ENCODE results near the gene PGA5. TPM values are rescaled to one million over a fixed set of nuclear protein-coding genes. Genes with fewer than 3 reads are reported as not detected.
A peak's percentile ranks its signal among the peaks of the same experiment; 100 is the strongest.

The PGA5 gene
- total and polyA plus RNA-seq, 9 of the 15 experiments (the other 6 are each of a cell fraction or from before 2014, with no cell fraction given), result not detected

DNA sequence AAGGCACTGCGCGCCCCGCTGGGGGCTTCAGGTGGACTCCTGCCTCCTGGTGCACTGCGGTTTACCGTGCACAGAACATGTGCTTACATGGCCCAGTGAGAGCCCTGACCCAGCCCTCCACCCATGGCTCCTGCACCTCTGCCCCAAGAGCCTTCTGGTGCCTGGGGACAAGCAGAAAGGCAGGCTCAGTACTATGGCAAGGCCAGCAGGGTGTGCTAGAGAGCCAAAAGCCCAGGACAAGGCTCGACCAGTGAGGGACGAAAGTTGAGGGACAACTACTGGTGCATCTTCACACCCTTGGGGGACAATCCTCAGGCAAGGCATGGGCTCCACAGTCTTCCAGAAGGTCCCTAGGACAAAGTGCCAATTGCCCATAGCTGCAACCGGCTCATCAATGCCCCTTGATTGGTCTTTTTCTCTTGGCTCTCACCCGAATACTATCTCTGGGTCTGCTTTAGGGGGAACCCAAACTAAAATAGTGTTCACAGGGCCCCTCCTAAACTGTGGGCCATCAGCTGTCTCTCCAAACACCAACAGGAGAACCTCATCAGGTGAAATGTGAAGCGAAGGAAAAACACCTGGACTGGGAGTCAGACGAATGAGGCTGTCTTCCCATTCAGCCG, 13.5 kb downstream of the PGA5 start (continued):
- TF ChIP-seq RAD21 (CRISPR knock-in tag; conservative IDR thresholded peaks at IDR 0.05 in 1 of 2, IDR thresholded peaks at IDR 0.05 in 1 of 2) (peak; percentile 79 to 92), ELF2 (CRISPR knock-in tag; IDR thresholded peaks at IDR 0.05) (no peak), ELK3 (CRISPR knock-in tag; IDR thresholded peaks at IDR 0.05) (no peak), PREB (CRISPR knock-in tag; IDR thresholded peaks at IDR 0.05) (no peak), ESRRB (CRISPR knock-in tag; IDR thresholded peaks at IDR 0.05; ENCODE audit: borderline replicate concordance) (no peak), CHD1 (IDR thresholded peaks at IDR 0.05; ENCODE audit: low read length) (no peak), MTA3 (IDR thresholded peaks at IDR 0.05; ENCODE audit: borderline replicate concordance) (no peak), HNRNPK (IDR thresholded peaks at IDR 0.05; ENCODE audit: low read depth, low read length, poor library complexity, severe bottlenecking) (no peak), ZFP30 (CRISPR knock-in tag; IDR thresholded peaks at IDR 0.05; ENCODE audit: borderline replicate concordance) (no peak), POLR3G (IDR thresholded peaks at IDR 0.05; ENCODE audit: extremely low read depth, insufficient read length, insufficient replicate concordance) (no peak), NCOR1 (IDR thresholded peaks at IDR 0.05) (no peak), ZNF354B (CRISPR knock-in tag; IDR thresholded peaks at IDR 0.05) (no peak), EWSR1 (IDR thresholded peaks at IDR 0.05; ENCODE audit: borderline replicate concordance, low read depth, partially characterized antibody) (no peak), CTBP1 (IDR thresholded peaks at IDR 0.05; ENCODE audit: borderline replicate concordance) (peak; percentile 25; the same call in 1 of the 2 replicates)
- TF ChIP-seq, protein P1, sequence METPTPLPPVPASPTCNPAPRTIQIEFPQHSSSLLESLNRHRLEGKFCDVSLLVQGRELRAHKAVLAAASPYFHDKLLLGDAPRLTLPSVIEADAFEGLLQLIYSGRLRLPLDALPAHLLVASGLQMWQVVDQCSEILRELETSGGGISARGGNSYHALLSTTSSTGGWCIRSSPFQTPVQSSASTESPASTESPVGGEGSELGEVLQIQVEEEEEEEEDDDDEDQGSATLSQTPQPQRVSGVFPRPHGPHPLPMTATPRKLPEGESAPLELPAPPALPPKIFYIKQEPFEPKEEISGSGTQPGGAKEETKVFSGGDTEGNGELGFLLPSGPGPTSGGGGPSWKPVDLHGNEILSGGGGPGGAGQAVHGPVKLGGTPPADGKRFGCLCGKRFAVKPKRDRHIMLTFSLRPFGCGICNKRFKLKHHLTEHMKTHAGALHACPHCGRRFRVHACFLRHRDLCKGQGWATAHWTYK (CRISPR knock-in tag; IDR thresholded peaks at IDR 0.05), result no peak
- TF ChIP-seq, protein P2, sequence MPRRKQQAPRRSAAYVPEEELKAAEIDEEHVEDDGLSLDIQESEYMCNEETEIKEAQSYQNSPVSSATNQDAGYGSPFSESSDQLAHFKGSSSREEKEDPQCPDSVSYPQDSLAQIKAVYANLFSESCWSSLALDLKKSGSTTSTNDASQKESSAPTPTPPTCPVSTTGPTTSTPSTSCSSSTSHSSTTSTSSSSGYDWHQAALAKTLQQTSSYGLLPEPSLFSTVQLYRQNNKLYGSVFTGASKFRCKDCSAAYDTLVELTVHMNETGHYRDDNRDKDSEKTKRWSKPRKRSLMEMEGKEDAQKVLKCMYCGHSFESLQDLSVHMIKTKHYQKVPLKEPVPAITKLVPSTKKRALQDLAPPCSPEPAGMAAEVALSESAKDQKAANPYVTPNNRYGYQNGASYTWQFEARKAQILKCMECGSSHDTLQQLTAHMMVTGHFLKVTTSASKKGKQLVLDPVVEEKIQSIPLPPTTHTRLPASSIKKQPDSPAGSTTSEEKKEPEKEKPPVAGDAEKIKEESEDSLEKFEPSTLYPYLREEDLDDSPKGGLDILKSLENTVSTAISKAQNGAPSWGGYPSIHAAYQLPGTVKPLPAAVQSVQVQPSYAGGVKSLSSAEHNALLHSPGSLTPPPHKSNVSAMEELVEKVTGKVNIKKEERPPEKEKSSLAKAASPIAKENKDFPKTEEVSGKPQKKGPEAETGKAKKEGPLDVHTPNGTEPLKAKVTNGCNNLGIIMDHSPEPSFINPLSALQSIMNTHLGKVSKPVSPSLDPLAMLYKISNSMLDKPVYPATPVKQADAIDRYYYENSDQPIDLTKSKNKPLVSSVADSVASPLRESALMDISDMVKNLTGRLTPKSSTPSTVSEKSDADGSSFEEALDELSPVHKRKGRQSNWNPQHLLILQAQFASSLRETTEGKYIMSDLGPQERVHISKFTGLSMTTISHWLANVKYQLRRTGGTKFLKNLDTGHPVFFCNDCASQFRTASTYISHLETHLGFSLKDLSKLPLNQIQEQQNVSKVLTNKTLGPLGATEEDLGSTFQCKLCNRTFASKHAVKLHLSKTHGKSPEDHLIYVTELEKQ (CRISPR knock-in tag; IDR thresholded peaks at IDR 0.05), result no peak
- TF ChIP-seq, protein P3, sequence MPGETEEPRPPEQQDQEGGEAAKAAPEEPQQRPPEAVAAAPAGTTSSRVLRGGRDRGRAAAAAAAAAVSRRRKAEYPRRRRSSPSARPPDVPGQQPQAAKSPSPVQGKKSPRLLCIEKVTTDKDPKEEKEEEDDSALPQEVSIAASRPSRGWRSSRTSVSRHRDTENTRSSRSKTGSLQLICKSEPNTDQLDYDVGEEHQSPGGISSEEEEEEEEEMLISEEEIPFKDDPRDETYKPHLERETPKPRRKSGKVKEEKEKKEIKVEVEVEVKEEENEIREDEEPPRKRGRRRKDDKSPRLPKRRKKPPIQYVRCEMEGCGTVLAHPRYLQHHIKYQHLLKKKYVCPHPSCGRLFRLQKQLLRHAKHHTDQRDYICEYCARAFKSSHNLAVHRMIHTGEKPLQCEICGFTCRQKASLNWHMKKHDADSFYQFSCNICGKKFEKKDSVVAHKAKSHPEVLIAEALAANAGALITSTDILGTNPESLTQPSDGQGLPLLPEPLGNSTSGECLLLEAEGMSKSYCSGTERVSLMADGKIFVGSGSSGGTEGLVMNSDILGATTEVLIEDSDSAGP (CRISPR knock-in tag; IDR thresholded peaks at IDR 0.05), result no peak
- TF ChIP-seq, protein P4, sequence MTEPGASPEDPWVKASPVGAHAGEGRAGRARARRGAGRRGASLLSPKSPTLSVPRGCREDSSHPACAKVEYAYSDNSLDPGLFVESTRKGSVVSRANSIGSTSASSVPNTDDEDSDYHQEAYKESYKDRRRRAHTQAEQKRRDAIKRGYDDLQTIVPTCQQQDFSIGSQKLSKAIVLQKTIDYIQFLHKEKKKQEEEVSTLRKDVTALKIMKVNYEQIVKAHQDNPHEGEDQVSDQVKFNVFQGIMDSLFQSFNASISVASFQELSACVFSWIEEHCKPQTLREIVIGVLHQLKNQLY (CRISPR knock-in tag; conservative IDR thresholded peaks at IDR 0.05), result no peak

All from K562 (cell line).